Mesothelial cell of epicardium (in vitro differentiated cells): ENCODE results near the gene FBXL2. TPM values are rescaled to one million over a fixed set of nuclear protein-coding genes. Genes with fewer than 3 reads are reported as not detected.

Source experiments
- DNase-seq, 2 experiments: peaks; one replicate each; pipeline ENCODE4 v3.0.0; 2021; ENCODE audit warnings: low spot score in 2 of 2; ENCODE audit not compliant: unreplicated experiment in 2 of 2
- H3K27ac Mint-ChIP-seq: 2 replicates; pipeline ENCODE4 v1.8.0; 2021; ENCODE audit warnings: mixed read lengths
- H3K27me3 Mint-ChIP-seq: 2 replicates; pipeline ENCODE4 v1.8.0; 2021; ENCODE audit warnings: low read depth, mixed read lengths
- H3K36me3 Mint-ChIP-seq: 2 replicates; pipeline ENCODE4 v1.8.0; 2021; ENCODE audit warnings: mixed read lengths
- H3K4me1 Mint-ChIP-seq: 2 replicates; pipeline ENCODE4 v1.8.0; 2021; ENCODE audit warnings: mixed read lengths
- H3K4me3 Mint-ChIP-seq: 2 replicates; pipeline ENCODE4 v1.8.0; 2021; ENCODE audit warnings: mild to moderate bottlenecking, moderate library complexity, mixed read lengths
- H3K9me3 Mint-ChIP-seq: 2 replicates; pipeline ENCODE4 v1.8.0; 2021; ENCODE audit warnings: mixed read lengths
- total RNA-seq: library from RNA; stranded (reverse); gene quantifications from 3 replicates; pipeline ENCODE4 v1.2.1, GENCODE V29; 2021
- TF ChIP-seq, protein P1 (sequence below): fragments of 200-600 bp; sonication (generic); IDR thresholded peaks from one replicate; pipeline ENCODE4 v1.5.0; 2021; ENCODE audit warnings: antibody characterized with exemption; ENCODE audit not compliant: unreplicated experiment

FBXL2 gene
- total RNA-seq, 1 donor from 2014 or later: 25.6 TPM

DNA sequence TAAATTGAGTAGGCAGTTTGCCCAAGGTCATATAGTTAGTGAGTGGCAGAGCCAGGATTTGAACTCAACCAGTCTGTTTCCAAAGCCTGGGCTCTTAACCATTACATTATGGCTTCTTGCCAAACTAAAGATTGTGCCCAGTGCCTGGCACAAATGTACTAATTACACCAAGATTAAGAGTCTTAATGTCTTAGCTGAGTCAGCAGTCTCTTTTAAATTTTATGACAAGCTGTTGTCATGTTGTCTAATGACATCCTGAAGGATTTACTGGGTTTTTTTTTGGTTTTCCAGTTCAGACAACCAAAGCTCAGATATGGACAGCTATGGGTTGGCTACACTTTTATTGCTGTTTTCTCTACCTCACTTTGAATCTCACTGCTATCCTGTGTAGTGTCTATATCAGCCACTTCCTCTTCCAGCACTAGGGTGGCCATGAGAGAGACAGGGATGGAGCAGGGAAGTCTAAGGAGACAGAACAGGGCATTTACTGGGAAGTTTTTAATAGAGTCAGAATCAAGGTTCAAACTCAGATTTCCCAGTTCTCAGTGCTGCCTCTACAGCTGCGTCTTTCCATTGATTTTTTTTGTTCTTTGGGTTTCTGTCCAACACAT, 10.5 kb downstream of the FBXL2 start:
- H3K36me3 Mint-ChIP-seq: peaks cover 58% of the 10 kb centered on the region
- no peak for DNase-seq
- H3K4me3 Mint-ChIP-seq: no peak overlapping the region
- TF ChIP-seq, protein P1, sequence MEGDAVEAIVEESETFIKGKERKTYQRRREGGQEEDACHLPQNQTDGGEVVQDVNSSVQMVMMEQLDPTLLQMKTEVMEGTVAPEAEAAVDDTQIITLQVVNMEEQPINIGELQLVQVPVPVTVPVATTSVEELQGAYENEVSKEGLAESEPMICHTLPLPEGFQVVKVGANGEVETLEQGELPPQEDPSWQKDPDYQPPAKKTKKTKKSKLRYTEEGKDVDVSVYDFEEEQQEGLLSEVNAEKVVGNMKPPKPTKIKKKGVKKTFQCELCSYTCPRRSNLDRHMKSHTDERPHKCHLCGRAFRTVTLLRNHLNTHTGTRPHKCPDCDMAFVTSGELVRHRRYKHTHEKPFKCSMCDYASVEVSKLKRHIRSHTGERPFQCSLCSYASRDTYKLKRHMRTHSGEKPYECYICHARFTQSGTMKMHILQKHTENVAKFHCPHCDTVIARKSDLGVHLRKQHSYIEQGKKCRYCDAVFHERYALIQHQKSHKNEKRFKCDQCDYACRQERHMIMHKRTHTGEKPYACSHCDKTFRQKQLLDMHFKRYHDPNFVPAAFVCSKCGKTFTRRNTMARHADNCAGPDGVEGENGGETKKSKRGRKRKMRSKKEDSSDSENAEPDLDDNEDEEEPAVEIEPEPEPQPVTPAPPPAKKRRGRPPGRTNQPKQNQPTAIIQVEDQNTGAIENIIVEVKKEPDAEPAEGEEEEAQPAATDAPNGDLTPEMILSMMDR: no peak
- H3K27ac Mint-ChIP-seq: no peak overlapping the region
- peaks cover 63% of the 10 kb centered on the region for H3K9me3 Mint-ChIP-seq
- H3K4me1 Mint-ChIP-seq: no peaks in the 10 kb centered on the region
- no peaks in the 10 kb centered on the region for H3K27me3 Mint-ChIP-seq

DNA sequence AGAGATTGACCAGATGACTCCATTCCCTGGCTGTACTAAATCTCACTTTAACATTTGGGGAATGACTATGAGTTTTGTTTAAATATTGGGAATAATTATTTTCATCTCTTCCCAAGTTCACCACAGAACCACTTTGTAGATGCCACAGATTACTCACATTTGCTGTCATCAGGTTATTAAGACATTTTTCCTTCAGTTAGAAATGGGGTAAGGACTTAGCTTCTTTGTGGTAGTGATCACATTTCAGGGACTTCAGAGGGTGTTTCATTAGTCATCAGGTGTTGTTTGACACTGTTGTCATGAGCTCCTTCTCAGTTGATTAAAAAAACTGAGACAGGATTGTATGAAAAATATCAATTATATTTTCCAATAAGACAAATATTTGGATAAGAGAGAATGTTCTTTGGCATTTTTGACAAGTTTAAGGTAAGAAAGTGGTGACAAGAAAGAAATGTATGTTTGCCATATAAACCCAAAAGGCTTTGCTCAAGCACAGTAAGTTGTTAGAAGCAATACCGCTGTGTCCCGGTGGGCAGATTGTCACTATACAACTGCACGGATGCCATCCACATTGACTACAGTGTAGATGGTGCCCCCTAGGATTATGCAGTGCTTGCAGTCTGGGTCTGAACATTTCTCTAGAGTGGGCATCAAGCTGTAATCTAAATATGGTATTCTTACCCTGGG, 22.3 kb downstream of the FBXL2 start:
- H3K36me3 Mint-ChIP-seq: peaks cover 21% of the 10 kb centered on the region
- peaks cover 11% of the 10 kb centered on the region for H3K9me3 Mint-ChIP-seq
- no peaks in the 10 kb centered on the region for H3K27me3 Mint-ChIP-seq
- TF ChIP-seq, protein P1: no peak
- H3K4me1 Mint-ChIP-seq: no peaks in the 10 kb centered on the region
- no peak overlapping the region for H3K27ac Mint-ChIP-seq
- H3K4me3 Mint-ChIP-seq: no peak overlapping the region
- no peak for DNase-seq

DNA sequence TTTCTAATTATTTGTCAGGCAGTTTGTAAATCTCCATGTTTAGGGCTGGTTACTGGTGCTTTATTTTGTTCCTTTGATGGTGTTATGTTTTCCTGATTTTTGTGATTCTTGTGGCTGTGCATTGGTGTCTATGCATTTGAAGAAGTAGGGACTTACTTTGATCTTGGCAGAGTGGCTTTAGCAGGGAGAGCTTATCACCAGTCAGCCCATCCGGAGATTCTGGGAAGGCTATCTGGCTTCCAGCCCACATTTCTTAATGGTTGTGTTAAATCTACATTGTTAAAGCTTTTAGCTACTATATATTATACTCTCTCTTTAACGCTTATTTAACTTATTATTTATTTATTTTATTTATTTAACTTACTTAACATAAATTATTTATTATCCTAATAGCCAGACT, 35.1 kb downstream of the FBXL2 start:
- no peak for DNase-seq
- Mint-ChIP-seq H3K27ac (no peak overlapping the region), H3K36me3 (peaks cover 34% of the 10 kb centered on the region), H3K4me1 (no peaks in the 10 kb centered on the region), H3K9me3 (peaks cover 22% of the 10 kb centered on the region), H3K27me3 (no peaks in the 10 kb centered on the region), H3K4me3 (no peak overlapping the region)
- TF ChIP-seq, protein P1: no peak

DNA sequence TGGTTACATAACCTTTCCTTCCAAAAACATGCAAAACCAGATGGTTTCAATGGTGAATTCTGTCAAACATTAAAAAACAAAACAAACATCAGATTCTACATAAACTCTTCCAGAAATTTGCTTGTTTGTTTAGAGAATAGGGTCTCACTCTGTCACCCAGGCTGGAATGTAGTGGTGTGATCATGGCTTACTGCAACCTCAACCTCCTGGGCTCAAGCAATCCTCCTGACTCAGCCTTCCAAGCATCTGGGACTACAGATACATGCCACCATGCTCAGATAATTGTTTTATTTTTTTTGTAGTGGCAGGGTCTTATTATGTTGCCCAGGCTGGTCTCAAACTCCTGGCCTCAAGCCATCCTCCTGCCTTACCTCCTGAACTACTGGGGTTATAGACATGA, 36.1 kb downstream of the FBXL2 start:
- peaks cover 22% of the 10 kb centered on the region for H3K9me3 Mint-ChIP-seq
- no peaks in the 10 kb centered on the region for H3K27me3 Mint-ChIP-seq
- no peak overlapping the region for H3K27ac Mint-ChIP-seq
- no peak overlapping the region for H3K4me3 Mint-ChIP-seq
- H3K36me3 Mint-ChIP-seq: peaks cover 32% of the 10 kb centered on the region
- TF ChIP-seq, protein P1: no peak
- peaks cover 6% of the 10 kb centered on the region for H3K4me1 Mint-ChIP-seq
- no peak for DNase-seq

DNA sequence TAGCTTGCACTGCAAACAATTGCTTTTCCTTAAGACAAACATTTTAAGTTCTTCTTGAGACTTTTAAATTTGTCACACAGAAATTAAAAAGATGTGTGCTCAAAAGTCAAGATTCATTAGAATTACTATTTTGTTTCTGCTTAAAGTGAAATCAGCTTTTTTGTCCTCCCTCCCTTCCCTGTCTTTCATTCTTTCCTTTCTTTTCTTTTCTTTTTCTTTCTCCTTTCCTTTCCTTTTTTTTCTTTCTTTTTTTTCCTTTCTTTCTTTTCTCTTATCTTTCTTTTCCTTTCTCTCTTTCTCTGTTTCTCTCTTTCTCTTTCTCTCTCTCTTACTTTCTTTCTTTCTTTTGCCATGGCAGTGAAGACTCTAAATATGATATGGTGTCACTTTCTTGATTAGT, 37.8 kb downstream of the FBXL2 start:
- H3K9me3 Mint-ChIP-seq: peaks cover 13% of the 10 kb centered on the region
- no peak overlapping the region for H3K27ac Mint-ChIP-seq

More for the DNA sequence above, 37.8 kb downstream of the FBXL2 start:
- Mint-ChIP-seq H3K4me1 (peaks cover 12% of the 10 kb centered on the region), H3K4me3 (no peak overlapping the region), H3K36me3 (peaks cover 26% of the 10 kb centered on the region), H3K27me3 (no peaks in the 10 kb centered on the region)
- DNase-seq: no peak
- TF ChIP-seq, protein P1: no peak
